AG10803 (cell line): ENCODE results near the gene MESP1.
A peak's percentile ranks its signal among the peaks of the same experiment; 100 is the strongest.
"Not testable (repeated sequence)": the region's sequence is repeated elsewhere in the genome, so short reads cannot be mapped to it uniquely, and the experiment has no call there.

Experiments
- DNase-seq: peaks from one replicate; pipeline ENCODE4 v3.0.0; 2010; ENCODE audit warnings: low read depth
- H3K4me3 ChIP-seq: 2 replicates; pipeline ENCODE4 v1.5.1; 2011; ENCODE audit warnings: mild to moderate bottlenecking, low read length, control low read depth
- CTCF ChIP-seq: conservative IDR thresholded peaks from 2 replicates; pipeline ENCODE4 v1.5.1; 2011; ENCODE audit warnings: mild to moderate bottlenecking, low read length, control low read depth, inconsistent platforms

MESP1 gene

GRCh38 chr15:89784686-89784960 lies 33.6 kb upstream of the MESP1 start:
- no peak for DNase-seq
- TF ChIP-seq CTCF = no peak
- H3K4me3 ChIP-seq = no peak overlapping the region

GRCh38 chr15:89783861-89784685 lies 33.0 kb upstream of the MESP1 start:
- no peak overlapping the region for H3K4me3 ChIP-seq
- no peak for DNase-seq
- no peak for TF ChIP-seq CTCF

GRCh38 chr15:89783111-89783860 lies 32.2 kb upstream of the MESP1 start:
- no peak overlapping the region for H3K4me3 ChIP-seq
- DNase-seq = peak; percentile 84
- no peak for TF ChIP-seq CTCF

- DNase-seq, H3K4me3 ChIP-seq: not testable (repeated sequence)
Observed at GRCh38 chr15:89782619-89782950, 31.5 kb upstream of the MESP1 start.

- DNase-seq = peak; percentile 66
- no peak for TF ChIP-seq CTCF
- no peak overlapping the region for H3K4me3 ChIP-seq
Observed at GRCh38 chr15:89781891-89782618, 31.0 kb upstream of the MESP1 start.

- DNase-seq = no peak
- no peak for TF ChIP-seq CTCF
- H3K4me3 ChIP-seq = no peak overlapping the region
Observed at GRCh38 chr15:89781055-89781454, 30.0 kb upstream of the MESP1 start.

GRCh38 chr15:89780601-89781000 lies 29.6 kb upstream of the MESP1 start:
- no peak for TF ChIP-seq CTCF
- no peak overlapping the region for H3K4me3 ChIP-seq
- DNase-seq = no peak
